HepG2 (cell line): ENCODE measurements around the gene GEMIN2. TPM values are rescaled to one million over a fixed set of nuclear protein-coding genes. Genes with fewer than 3 reads are reported as not detected.

Experiments used
- AHDC1 ChIP-seq: sonication (generic); formaldehyde crosslinking; IDR thresholded peaks from 2 replicates; pipeline ENCODE4 v1.5.1; 2020; ENCODE audit warnings: mild to moderate bottlenecking, missing genetic modification reagents, borderline replicate concordance
- FOXA1 ChIP-seq, 2 experiments: fragments of 450-650 bp in 1 of 2; sonication (generic) in 1 of 2; formaldehyde crosslinking in 1 of 2; IDR thresholded peaks; 2 replicates each; pipeline versions ENCODE4 v1.4.0 to v1.6.1; 2016 to 2020; ENCODE audit warnings: missing genetic modification reagents in 1 of 2
- FOXO1 ChIP-seq: sonication (generic); formaldehyde crosslinking; IDR thresholded peaks from 2 replicates; pipeline ENCODE4 v1.4.0; 2020; ENCODE audit warnings: missing genetic modification reagents
- HMG20B ChIP-seq: conservative IDR thresholded peaks from 2 replicates; pipeline ENCODE4 v1.6.1; 2016; ENCODE audit warnings: missing genetic modification reagents, missing compliant biosample characterization
- IKZF1 ChIP-seq: fragments of 450-650 bp; IDR thresholded peaks from 2 replicates; pipeline ENCODE4 v1.7.1; 2016
- IRF9 ChIP-seq: sonication (generic); formaldehyde crosslinking; IDR thresholded peaks from 2 replicates; pipeline ENCODE4 v1.8.0; 2022; ENCODE audit warnings: missing genetic modification reagents, mild to moderate bottlenecking, borderline replicate concordance
- MATR3 ChIP-seq: sonication (generic); formaldehyde crosslinking; IDR thresholded peaks from 2 replicates; pipeline ENCODE4 v1.4.0; 2020; ENCODE audit warnings: missing genetic modification reagents
- NR2F1 ChIP-seq, 2 experiments: fragments of 450-650 bp in 1 of 2; formaldehyde crosslinking in 1 of 2; IDR thresholded peaks; 2 replicates each; pipeline versions ENCODE4 v1.5.0 to v1.6.1; 2016 to 2020; ENCODE audit warnings: mild to moderate bottlenecking in 1 of 2, missing compliant biosample characterization in 1 of 2, missing genetic modification reagents in 1 of 2, moderate library complexity in 1 of 2
- TBP ChIP-seq: sonication (generic); formaldehyde crosslinking; IDR thresholded peaks from 2 replicates; pipeline ENCODE4 v1.5.0; 2020; ENCODE audit warnings: missing genetic modification reagents
- USF2 ChIP-seq, 2 experiments: sonication (generic) in 1 of 2; formaldehyde crosslinking in 1 of 2; IDR thresholded peaks; 2 replicates each; pipeline versions ENCODE4 v1.5.1 to v1.6.1; 2011 to 2020; ENCODE audit warnings: borderline replicate concordance in 1 of 2, low read depth in 1 of 2, low read length in 1 of 2, mild to moderate bottlenecking in 1 of 2, missing genetic modification reagents in 1 of 2, moderate library complexity in 1 of 2
- ZBTB7B ChIP-seq: sonication (generic); formaldehyde crosslinking; IDR thresholded peaks from 2 replicates; pipeline ENCODE4 v1.4.0; 2020; ENCODE audit warnings: missing genetic modification reagents
- ZNF224 ChIP-seq: sonication (generic); formaldehyde crosslinking; IDR thresholded peaks from 2 replicates; pipeline ENCODE4 v1.5.0; 2020; ENCODE audit warnings: mild to moderate bottlenecking, missing genetic modification reagents
- ZNF564 ChIP-seq: sonication (generic); formaldehyde crosslinking; IDR thresholded peaks from 2 replicates; pipeline ENCODE4 v1.8.1; 2023; ENCODE audit warnings: mild to moderate bottlenecking, missing genetic modification reagents
- ZNF749 ChIP-seq: sonication (generic); formaldehyde crosslinking; IDR thresholded peaks from 2 replicates; pipeline ENCODE4 v1.8.0; 2022; ENCODE audit warnings: mild to moderate bottlenecking, missing genetic modification reagents, moderate library complexity, borderline replicate concordance
- ZSCAN9 ChIP-seq: IDR thresholded peaks from 2 replicates; pipeline ENCODE4 v1.6.1; 2016; ENCODE audit warnings: borderline replicate concordance
- polyA plus RNA-seq, 8 experiments: library from polyadenylated mRNA; depleted of rRNA in 3 of 8; stranded (reverse) in 7 of 8; unstranded in 1 of 8; fragments of >200 nt; fragmentation: Illumina TruSeq in 4 of 8; extraction: Trizol in 4 of 8; gene quantifications; 2 replicates each; pipeline versions ENCODE4 v1.2.1 to v1.2.3, GENCODE V29; 2011 to 2016; ENCODE audit warnings: low read depth in 4 of 8, missing spikeins in 1 of 8, mixed read lengths in 1 of 8; ENCODE audit not compliant: insufficient read depth in 1 of 8
- total RNA-seq, 5 experiments: library from RNA; depleted of rRNA; stranded (reverse); fragments of >200 nt; fragmentation: Illumina TruSeq; extraction: Trizol; gene quantifications; 2 replicates each; pipeline ENCODE4 v1.2.3, GENCODE V29; 2016; ENCODE audit warnings: low read depth in 1 of 5
- TF ChIP-seq, protein P1 (sequence below): sonication (generic); formaldehyde crosslinking; IDR thresholded peaks from 2 replicates; pipeline ENCODE4 v1.4.0; 2020; ENCODE audit warnings: missing genetic modification reagents, borderline replicate concordance

GEMIN2 gene
- total and polyA plus RNA-seq, 2 of the 13 experiments (the other 11 are each of a cell fraction or from before 2014, with no cell fraction given): 54.8 to 110 TPM

GRCh38 chr14:39114073-39114838, at the start of gene GEMIN2 (continued):
- TF ChIP-seq IRF9 (CRISPR knock-in tag) (peak; percentile 78; the same call in 1 of the 2 replicates), ZSCAN9 (CRISPR knock-in tag) (peak; percentile 87; the same call in 1 of the 2 replicates), IKZF1 (no peak), FOXO1 (CRISPR knock-in tag) (peak; percentile 49; the same call in 1 of the 2 replicates), USF2 (IDR thresholded peaks at IDR 0.05; ENCODE audit: low read depth, low read length) (no peak), USF2 (CRISPR knock-in tag; IDR thresholded peaks at IDR 0.05; ENCODE audit: borderline replicate concordance) (no peak; the same call in 1 of the 2 replicates), MATR3 (CRISPR knock-in tag) (no peak), TBP (CRISPR knock-in tag) (peak; percentile 66; the same call in 1 of the 2 replicates), FOXA1 (IDR thresholded peaks at IDR 0.05) (no peak), FOXA1 (CRISPR knock-in tag; IDR thresholded peaks at IDR 0.05) (peak; percentile 64), HMG20B (CRISPR knock-in tag) (peak; percentile 70; the same call in 1 of the 2 replicates), ZNF224 (CRISPR knock-in tag) (peak; percentile 94), ZNF564 (CRISPR knock-in tag) (peak; percentile 71; the same call in 1 of the 2 replicates), ZNF749 (CRISPR knock-in tag) (peak; percentile 17; the same call in 1 of the 2 replicates), ZBTB7B (peak; percentile 84), NR2F1 (CRISPR knock-in tag; IDR thresholded peaks at IDR 0.05) (no peak), AHDC1 (CRISPR knock-in tag) (no peak)
- TF ChIP-seq, protein P1, sequence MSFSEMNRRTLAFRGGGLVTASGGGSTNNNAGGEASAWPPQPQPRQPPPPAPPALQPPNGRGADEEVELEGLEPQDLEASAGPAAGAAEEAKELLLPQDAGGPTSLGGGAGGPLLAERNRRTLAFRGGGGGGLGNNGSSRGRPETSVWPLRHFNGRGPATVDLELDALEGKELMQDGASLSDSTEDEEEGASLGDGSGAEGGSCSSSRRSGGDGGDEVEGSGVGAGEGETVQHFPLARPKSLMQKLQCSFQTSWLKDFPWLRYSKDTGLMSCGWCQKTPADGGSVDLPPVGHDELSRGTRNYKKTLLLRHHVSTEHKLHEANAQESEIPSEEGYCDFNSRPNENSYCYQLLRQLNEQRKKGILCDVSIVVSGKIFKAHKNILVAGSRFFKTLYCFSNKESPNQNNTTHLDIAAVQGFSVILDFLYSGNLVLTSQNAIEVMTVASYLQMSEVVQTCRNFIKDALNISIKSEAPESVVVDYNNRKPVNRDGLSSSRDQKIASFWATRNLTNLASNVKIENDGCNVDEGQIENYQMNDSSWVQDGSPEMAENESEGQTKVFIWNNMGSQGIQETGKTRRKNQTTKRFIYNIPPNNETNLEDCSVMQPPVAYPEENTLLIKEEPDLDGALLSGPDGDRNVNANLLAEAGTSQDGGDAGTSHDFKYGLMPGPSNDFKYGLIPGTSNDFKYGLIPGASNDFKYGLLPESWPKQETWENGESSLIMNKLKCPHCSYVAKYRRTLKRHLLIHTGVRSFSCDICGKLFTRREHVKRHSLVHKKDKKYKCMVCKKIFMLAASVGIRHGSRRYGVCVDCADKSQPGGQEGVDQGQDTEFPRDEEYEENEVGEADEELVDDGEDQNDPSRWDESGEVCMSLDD (CRISPR knock-in tag): no peak
